Thyroid gland (tissue), 4 donors: ENCODE data around the gene DUSP22.

Source experiments
- CTCF ChIP-seq, 6 experiments: fragments of 200-600 bp in 3 of 6; fragments of 450-650 bp in 3 of 6; sonication (generic) in 3 of 6; IDR thresholded peaks; one replicate each; pipeline ENCODE4 v1.5.1; 2016 to 2019; ENCODE audit warnings: antibody characterized with exemption in 6 of 6, mild to moderate bottlenecking in 2 of 6, inconsistent platforms in 1 of 6, moderate library complexity in 1 of 6
- POLR2A ChIP-seq, 2 donors: fragments of 450-650 bp; IDR thresholded peaks; one replicate each; pipeline ENCODE4 v1.6.1; 2017; ENCODE audit warnings: antibody characterized with exemption in 2 of 2, mild to moderate bottlenecking in 2 of 2, moderate library complexity in 1 of 2

GRCh38 chr6:346386-347030 is 54.2 kb downstream of the DUSP22 start:
- TF ChIP-seq CTCF (IDR thresholded peaks at IDR 0.05) (no peak), POLR2A (IDR thresholded peaks at IDR 0.05) (no peak)
